Activated CD4-positive, alpha-beta T cell treated with anti-CD3 and anti-CD28 coated beads, Interleukin-2, amount 50 U/mL, for 16 hours (primary cell): ENCODE results near the gene ZNF639.

Experiments used
- DNase-seq: peaks from one replicate; pipeline ENCODE4 v3.0.0-alpha.2; 2020

The ZNF639 gene

GRCh38 chr3:179318876-179319275, 4.0 kb upstream of the ZNF639 start:
- no peak for DNase-seq

GRCh38 chr3:179321668-179322285, 1.1 kb upstream of the ZNF639 start:
- DNase-seq: no peak

- DNase-seq: peak; percentile 63
Observed at GRCh38 chr3:179323197-179324110, 623 bp downstream of the ZNF639 start.

GRCh38 chr3:179324270-179324754, 1.5 kb downstream of the ZNF639 start:
- peak; percentile 34 for DNase-seq

GRCh38 chr3:179330438-179330837, 7.6 kb downstream of the ZNF639 start:
- DNase-seq: no peak

- no peak for DNase-seq
Observed at GRCh38 chr3:179332240-179332639, 9.4 kb downstream of the ZNF639 start.

GRCh38 chr3:179333084-179333483, 10.3 kb downstream of the ZNF639 start:
- DNase-seq: no peak

GRCh38 chr3:179336345-179336929, 13.6 kb downstream of the ZNF639 start:
- no peak for DNase-seq

- peak; percentile 94 for DNase-seq
Observed at GRCh38 chr3:179347345-179348194, 24.7 kb downstream of the ZNF639 start, which contains the start of gene MFN1. Gene MFN1, plus strand, starts transcription at chr3:179347709. Its CDS starts 1,143 bp downstream, at chr3:179348852.

- DNase-seq: peak; percentile 13
Observed at GRCh38 chr3:179348325-179349013, 25.6 kb downstream of the ZNF639 start.

GRCh38 chr3:179355996-179356395, 33.2 kb downstream of the ZNF639 start:
- DNase-seq: no peak

GRCh38 chr3:179363332-179363731, 40.5 kb downstream of the ZNF639 start:
- no peak for DNase-seq

- DNase-seq: no peak
Observed at GRCh38 chr3:179369621-179370020, 46.8 kb downstream of the ZNF639 start.

GRCh38 chr3:179373938-179374337, 51.1 kb downstream of the ZNF639 start:
- no peak for DNase-seq

- DNase-seq: no peak
Observed at GRCh38 chr3:179375091-179375999, 52.5 kb downstream of the ZNF639 start.

- no peak for DNase-seq
Observed at GRCh38 chr3:179376474-179376873, 53.6 kb downstream of the ZNF639 start.
